ENCODE results near the gene FZD2. TPM values are rescaled to one million over a fixed set of nuclear protein-coding genes. Genes with fewer than 3 reads are reported as not detected.

FZD2 gene
- total RNA-seq, 1 experiment from 2014 or later = 12.8 TPM

DNA sequence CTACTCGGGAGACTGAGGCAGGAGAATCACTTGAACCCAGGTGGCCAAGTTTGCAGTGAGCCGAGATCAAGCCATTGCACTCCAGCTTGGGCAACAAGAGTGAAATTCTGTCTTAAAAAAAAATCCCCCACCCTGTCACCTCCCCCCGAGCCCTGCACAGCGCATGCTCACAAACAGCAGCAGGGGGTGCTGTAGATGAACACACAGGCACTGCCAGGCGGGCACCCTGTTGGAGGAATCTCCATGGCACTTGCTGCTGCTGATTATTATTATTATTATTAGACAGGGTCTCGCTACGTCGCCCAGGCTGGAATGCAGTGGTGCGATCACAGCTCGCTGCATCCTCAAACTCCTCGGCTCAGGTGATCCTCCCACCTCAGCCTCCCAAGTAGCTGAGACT lies 24.6 kb downstream of the FZD2 start:
- H3K9me3 ChIP-seq (ENCODE audit: control insufficient read depth in 1 of 2, insufficient read depth in 1 of 2, low read depth in 1 of 2, low read length in 2 of 2) = no peaks in the 10 kb centered on the region
- no peaks in the 10 kb centered on the region for H3K79me2 ChIP-seq (ENCODE audit: insufficient read depth, low read length)
- H3K4me2 ChIP-seq (ENCODE audit: low read length) = no peak overlapping the region
- H3K4me1 ChIP-seq (ENCODE audit: control insufficient read depth in 1 of 2, insufficient read depth in 2 of 2, low read length in 2 of 2) = peaks cover 0 to 2% of the 10 kb centered on the region in 2 experiments; a peak in 2 of 4 replicates
- BruUV-seq (replicated peaks) = no TSS peak
- intact Hi-C loops (cut with micrococcal nuclease) = no loop called here
- no peaks in the 10 kb centered on the region for H3K9me2 ChIP-seq (ENCODE audit: insufficient read depth)
- H4K20me1 ChIP-seq (ENCODE audit: insufficient read depth) = no peaks in the 10 kb centered on the region
- DNase-seq (ENCODE audit: low read depth, low spot score) (peak; percentile 19), ATAC-seq (peak; percentile 95)
- H3K9ac ChIP-seq (ENCODE audit: low read length) = no peak overlapping the region
- CTCF ChIA-PET = interaction anchor here (1.0 kb wide), 1 partner anchor 10 kb away, joined by 3 read pairs; no protein-coding TSS in a partner anchor
- no peak overlapping the region for H3K27ac ChIP-seq (ENCODE audit: low read depth, low read length)
- TF ChIP-seq SRF (IDR thresholded peaks at IDR 0.05; ENCODE audit: low read depth) (no peak), ZFX (IDR thresholded peaks at IDR 0.05) (no peak), ZNF274 (IDR thresholded peaks at IDR 0.05; ENCODE audit: low read depth, low read length) (no peak), POLR2A (IDR thresholded peaks at IDR 0.05; ENCODE audit: borderline replicate concordance, extremely low read depth, insufficient read depth, insufficient read length) (no peak), SIN3A (IDR thresholded peaks at IDR 0.05; ENCODE audit: low read depth) (no peak), RAD21 (IDR thresholded peaks at IDR 0.05; ENCODE audit: low read depth) (peak; percentile 56), POLR2AphosphoS5 (IDR thresholded peaks at IDR 0.05; ENCODE audit: low read depth, low read length) (no peak), TCF7L2 (IDR thresholded peaks at IDR 0.05; ENCODE audit: borderline replicate concordance, extremely low read depth, insufficient read depth, insufficient read length) (no peak), CTCF (IDR thresholded peaks at IDR 0.05 in 2 of 3, conservative IDR thresholded peaks at IDR 0.05 in 1 of 3; ENCODE audit: borderline replicate concordance in 1 of 3, insufficient read depth in 1 of 3, low read depth in 2 of 3, low read length in 2 of 3) (peak; percentile 48 to 58 (median 51); a peak in 5 of 6 replicates), EZH2 (IDR thresholded peaks at IDR 0.05) (no peak), REST (IDR thresholded peaks at IDR 0.05; ENCODE audit: low read depth) (no peak), EGR1 (IDR thresholded peaks at IDR 0.05; ENCODE audit: low read depth) (no peak), JUND (IDR thresholded peaks at IDR 0.05) (no peak), ATF3 (IDR thresholded peaks at IDR 0.05) (no peak), EZH2phosphoT487 (IDR thresholded peaks at IDR 0.05; ENCODE audit: borderline replicate concordance) (no peak)
- H3K27me3 ChIP-seq (ENCODE audit: insufficient read depth, low read length) = peaks cover 21% of the 10 kb centered on the region; the same call in 1 of the 2 replicates
- H3K36me3 ChIP-seq (ENCODE audit: control insufficient read depth in 1 of 2, insufficient read depth in 2 of 2, low read length in 2 of 2) = no peaks in the 10 kb centered on the region
- H2AFZ ChIP-seq (ENCODE audit: low read depth, low read length, poor library complexity, severe bottlenecking) = no peak overlapping the region
- RAD21 ChIA-PET (ENCODE audit: low non-redundant PET in 1 of 2, low total read pairs in 2 of 2, uncharacterized antibody in 2 of 2, unreplicated experiment in 2 of 2) = no interaction called here
- POLR2A ChIA-PET = no interaction called here
- no peak overlapping the region for H3K4me3 ChIP-seq (replicated peaks in 1 of 2; ENCODE audit: low read depth in 1 of 2, low read length in 2 of 2)

All from HCT116 (cell line).